ENCODE results near the gene TRPM2. TPM values are rescaled to one million over a fixed set of nuclear protein-coding genes. Genes with fewer than 3 reads are reported as not detected.
"Not testable (repeated sequence)": the region's sequence is repeated elsewhere in the genome, so short reads cannot be mapped to it uniquely, and the experiment has no call there.

Gene TRPM2
- total and polyA plus RNA-seq, 12 donors, result 1.5 to 28.3 (median 11.3) TPM

DNA sequence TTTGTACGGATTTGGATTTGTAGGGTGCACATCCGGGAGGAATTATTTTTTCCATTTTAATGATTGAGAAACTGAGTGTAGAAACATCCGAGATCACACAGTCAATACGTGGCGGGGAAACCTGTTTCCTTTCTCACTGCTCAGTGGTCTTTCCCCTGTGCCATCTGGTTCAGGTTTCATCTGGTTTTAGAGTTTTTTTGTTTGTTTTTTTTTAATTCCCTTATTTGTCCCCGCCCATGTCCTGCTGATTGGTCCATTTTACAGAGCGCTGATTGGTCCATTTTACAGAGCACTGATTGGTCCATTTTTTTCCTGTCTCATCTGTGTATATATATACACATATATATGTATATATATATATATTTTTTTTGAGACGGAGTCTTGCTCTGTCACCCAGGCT is 6.0 kb downstream of the TRPM2 start:
- H3K27me3 ChIP-seq, result no peaks in the 10 kb centered on the region
- WGBS, 4 donors, result 80 to 82% (median 81%) methylated on average over 8 of the region's 8 CpGs
- DNase-seq, result no peak
- no peaks in the 10 kb centered on the region for H3K4me1 ChIP-seq (replicated peaks in 1 of 2)
- H3K27ac ChIP-seq, result no peak overlapping the region
- no peaks in the 10 kb centered on the region for H3K36me3 ChIP-seq (replicated peaks in 1 of 2)
- H3K4me3 ChIP-seq, result no peak overlapping the region
- H3K9me3 ChIP-seq (replicated peaks in 1 of 3), result no peaks in the 10 kb centered on the region
- intact Hi-C loops (cut with DNase I), result no loop called here
- TF ChIP-seq POLR2A (IDR thresholded peaks at IDR 0.05), result no peak
- TF ChIP-seq, protein P1, sequence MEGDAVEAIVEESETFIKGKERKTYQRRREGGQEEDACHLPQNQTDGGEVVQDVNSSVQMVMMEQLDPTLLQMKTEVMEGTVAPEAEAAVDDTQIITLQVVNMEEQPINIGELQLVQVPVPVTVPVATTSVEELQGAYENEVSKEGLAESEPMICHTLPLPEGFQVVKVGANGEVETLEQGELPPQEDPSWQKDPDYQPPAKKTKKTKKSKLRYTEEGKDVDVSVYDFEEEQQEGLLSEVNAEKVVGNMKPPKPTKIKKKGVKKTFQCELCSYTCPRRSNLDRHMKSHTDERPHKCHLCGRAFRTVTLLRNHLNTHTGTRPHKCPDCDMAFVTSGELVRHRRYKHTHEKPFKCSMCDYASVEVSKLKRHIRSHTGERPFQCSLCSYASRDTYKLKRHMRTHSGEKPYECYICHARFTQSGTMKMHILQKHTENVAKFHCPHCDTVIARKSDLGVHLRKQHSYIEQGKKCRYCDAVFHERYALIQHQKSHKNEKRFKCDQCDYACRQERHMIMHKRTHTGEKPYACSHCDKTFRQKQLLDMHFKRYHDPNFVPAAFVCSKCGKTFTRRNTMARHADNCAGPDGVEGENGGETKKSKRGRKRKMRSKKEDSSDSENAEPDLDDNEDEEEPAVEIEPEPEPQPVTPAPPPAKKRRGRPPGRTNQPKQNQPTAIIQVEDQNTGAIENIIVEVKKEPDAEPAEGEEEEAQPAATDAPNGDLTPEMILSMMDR (IDR thresholded peaks at IDR 0.05), result no peak

DNA sequence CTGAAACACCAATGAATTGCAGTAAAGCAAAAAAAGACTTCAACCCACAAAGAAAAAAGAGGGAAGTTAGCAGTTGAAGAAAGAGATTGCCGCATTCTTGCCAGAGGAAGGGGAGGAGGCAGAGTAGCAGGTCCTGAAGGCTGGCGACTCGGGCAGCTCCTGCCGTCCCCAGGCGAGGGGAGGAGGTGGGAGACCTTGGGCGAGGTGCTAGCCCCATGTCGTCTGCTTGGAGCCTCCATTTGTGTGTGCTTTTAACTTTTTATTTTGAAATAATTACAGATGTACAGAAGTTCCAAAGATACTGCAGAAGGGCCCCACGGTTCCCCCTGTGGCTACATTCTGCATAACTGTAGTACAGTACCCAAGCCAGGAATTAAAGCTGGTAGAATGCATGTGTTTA is 6.7 kb downstream of the TRPM2 start:
- no peak overlapping the region for H3K27ac ChIP-seq
- no peak overlapping the region for H3K4me3 ChIP-seq
- no peaks in the 10 kb centered on the region for H3K9me3 ChIP-seq (replicated peaks in 1 of 3)
- H3K27me3 ChIP-seq, result no peaks in the 10 kb centered on the region
- H3K36me3 ChIP-seq (replicated peaks in 1 of 2), result no peaks in the 10 kb centered on the region
- TF ChIP-seq, protein P1 (IDR thresholded peaks at IDR 0.05), result peak in 1 of 6 experiments; percentile 8
- no peak for TF ChIP-seq POLR2A (IDR thresholded peaks at IDR 0.05)
- no peak for DNase-seq
- intact Hi-C loops (cut with DNase I), result no loop called here
- no peaks in the 10 kb centered on the region for H3K4me1 ChIP-seq (replicated peaks in 1 of 2)
- whole genome bisulfite sequencing, 4 donors, result 28 to 48% (median 33%) methylated on average over 8 of the region's 8 CpGs

DNA sequence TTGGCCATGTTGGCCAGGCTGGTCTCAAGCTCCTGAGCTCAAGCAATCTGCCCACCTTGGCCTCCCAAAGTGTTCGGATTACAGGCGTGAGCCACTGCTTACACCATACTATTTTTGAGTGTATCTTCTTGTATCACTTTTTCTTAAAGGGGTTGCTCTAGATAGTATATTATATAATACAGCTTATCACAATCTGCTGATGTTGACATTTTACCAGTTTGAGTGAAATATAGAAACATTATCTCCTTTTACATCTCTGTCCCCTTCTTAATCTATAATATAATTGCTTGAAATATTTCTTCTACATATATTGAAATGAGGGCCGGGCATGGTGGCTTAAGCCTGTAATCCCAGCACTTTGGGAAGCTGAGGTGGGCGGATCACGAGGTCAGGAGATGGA is 8.5 kb downstream of the TRPM2 start:
- H3K36me3 ChIP-seq (replicated peaks in 1 of 2); intact Hi-C loops (cut with DNase I); H3K4me1 ChIP-seq (replicated peaks in 1 of 2); H3K27me3 ChIP-seq; H3K9me3 ChIP-seq (replicated peaks in 1 of 3); H3K4me3 ChIP-seq; H3K27ac ChIP-seq: not testable (repeated sequence)
- DNase-seq, result peak in 1 of 7 donors; percentile 4
- WGBS, 4 donors, result 84 to 91% (median 88%) methylated on average over 5 of the region's 5 CpGs

DNA sequence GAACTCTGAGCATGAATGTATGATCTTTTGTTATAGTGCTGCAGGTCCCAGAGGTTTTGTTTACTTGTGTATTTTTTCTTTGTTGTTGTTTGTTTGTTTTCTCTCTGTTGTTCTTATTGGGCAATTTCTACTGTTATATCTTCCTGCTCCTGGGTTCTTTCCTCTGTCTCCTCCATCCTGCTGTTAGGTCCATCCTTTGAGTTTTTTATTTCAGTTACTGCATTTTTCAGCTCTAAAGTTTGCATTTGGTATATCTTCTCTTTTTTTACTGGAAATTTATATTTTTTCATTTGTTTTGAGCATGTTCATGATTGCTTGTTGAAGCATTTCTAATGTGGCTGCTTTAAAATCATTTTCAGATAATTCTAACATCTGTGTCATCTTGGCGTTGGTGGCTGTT is 9.9 kb downstream of the TRPM2 start:
- WGBS, 4 donors, result 82 to 97% (median 91%) methylated on average over 1 of the region's 1 CpG
- DNase-seq, result no peak
- Histone ChIP-seq H3K36me3 (replicated peaks in 1 of 2) (no peaks in the 10 kb centered on the region), H3K4me3 (no peak overlapping the region), H3K9me3 (replicated peaks in 1 of 3) (no peaks in the 10 kb centered on the region), H3K27me3 (no peaks in the 10 kb centered on the region), H3K4me1 (replicated peaks in 1 of 2) (no peaks in the 10 kb centered on the region), H3K27ac (no peak overlapping the region)
- intact Hi-C loops (cut with DNase I), result no loop called here
- TF ChIP-seq, protein P1 (IDR thresholded peaks at IDR 0.05), result no peak
- TF ChIP-seq POLR2A (IDR thresholded peaks at IDR 0.05), result no peak

DNA sequence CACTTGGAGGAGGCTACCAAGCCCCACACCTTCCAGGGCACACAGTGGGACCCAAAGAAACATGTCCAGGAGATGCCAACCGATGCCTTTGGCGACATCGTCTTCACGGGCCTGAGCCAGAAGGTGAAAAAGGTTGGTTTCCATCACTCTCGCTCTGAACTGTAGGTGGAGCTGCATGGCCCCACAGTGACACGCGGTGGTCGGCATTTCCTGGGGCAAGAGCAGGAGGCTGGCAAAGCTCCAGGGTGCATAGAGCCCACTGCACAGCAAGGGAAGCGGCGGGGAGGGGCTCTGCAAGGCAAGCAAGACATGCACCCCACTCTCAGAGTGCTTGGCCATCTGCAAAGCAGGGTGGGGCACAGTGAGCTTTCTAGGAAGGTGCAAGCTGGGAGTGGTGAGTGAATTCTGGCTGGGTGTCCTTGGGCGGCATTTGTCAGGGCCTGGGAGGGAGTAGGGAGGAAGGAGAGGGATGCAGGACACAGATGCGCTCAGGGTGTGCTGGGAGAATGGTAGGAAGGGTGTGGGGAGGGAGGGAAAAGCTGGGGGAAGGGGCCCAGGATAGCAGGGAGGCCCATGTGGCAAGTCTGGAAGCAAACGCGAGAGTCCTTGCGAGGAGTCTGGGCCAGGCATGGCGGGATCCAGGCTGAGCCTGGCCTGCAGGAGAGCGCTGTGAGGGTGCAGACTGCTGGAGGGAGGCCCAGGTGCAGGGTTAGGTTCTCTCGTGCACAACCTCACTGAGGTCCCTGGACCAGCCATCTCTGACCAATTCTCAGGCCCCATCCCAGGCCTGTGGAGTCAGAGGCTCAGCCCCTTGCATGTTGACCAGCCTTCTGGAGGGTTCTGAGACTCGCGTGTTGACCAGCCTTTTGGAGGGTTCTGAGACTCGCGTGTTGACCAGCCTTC is 11.0 kb downstream of the TRPM2 start:
- Histone ChIP-seq H3K27me3 (no peaks in the 10 kb centered on the region), H3K4me1 (replicated peaks in 1 of 2) (no peaks in the 10 kb centered on the region), H3K27ac (no peak overlapping the region), H3K36me3 (replicated peaks in 1 of 2) (no peaks in the 10 kb centered on the region), H3K9me3 (replicated peaks in 1 of 3) (no peaks in the 10 kb centered on the region), H3K4me3 (no peak overlapping the region)
- intact Hi-C loops (cut with DNase I), result no loop called here
- no peak for TF ChIP-seq POLR2A (IDR thresholded peaks at IDR 0.05)
- TF ChIP-seq, protein P1 (IDR thresholded peaks at IDR 0.05), result no peak
- DNase-seq, result peak in 3 of 7 donors; percentile 8 to 13 (median 10)
- 80 to 88% (median 82%) methylated on average over 13 to 22 of the region's 22 CpGs for WGBS, 4 donors
